ENCODE data around the gene FARP1.

GRCh38 chr13:98411617-98412265 is 268.8 kb downstream of the FARP1 start:
- TF ChIP-seq CTCF (IDR thresholded peaks at IDR 0.05) (no peak), POLR2AphosphoS5 (IDR thresholded peaks at IDR 0.05) (peak in 1 of 4 donors; percentile 31), EP300 (IDR thresholded peaks at IDR 0.05) (no peak), POLR2A (IDR thresholded peaks at IDR 0.05) (no peak)

Data from sigmoid colon (tissue), 4 donors.